IPS-18a (cell line): ENCODE results near the gene SLC2A6.

ENCODE experiments used
- H3K27ac ChIP-seq: one replicate; pipeline ENCODE4 v1.5.1; 2013; ENCODE audit warnings: low read length
- H3K27me3 ChIP-seq: one replicate; pipeline ENCODE4 v1.6.1; 2013; ENCODE audit warnings: mild to moderate bottlenecking, low read length; ENCODE audit not compliant: control insufficient read depth, insufficient read depth
- H3K36me3 ChIP-seq: one replicate; pipeline ENCODE4 v1.6.1; 2013; ENCODE audit warnings: low read depth, low read length; ENCODE audit not compliant: control insufficient read depth
- H3K4me1 ChIP-seq: one replicate; pipeline ENCODE4 v1.6.1; 2013; ENCODE audit warnings: low read depth, low read length; ENCODE audit not compliant: control insufficient read depth
- H3K4me3 ChIP-seq: one replicate; pipeline ENCODE4 v1.5.1; 2013; ENCODE audit warnings: low read length
- H3K9ac ChIP-seq: one replicate; pipeline ENCODE4 v1.6.1; 2013; ENCODE audit warnings: mild to moderate bottlenecking, low read length, moderate library complexity
- H3K9me3 ChIP-seq: one replicate; pipeline ENCODE4 v1.6.1; 2013; ENCODE audit warnings: low read depth, low read length; ENCODE audit not compliant: control insufficient read depth

Gene SLC2A6

DNA sequence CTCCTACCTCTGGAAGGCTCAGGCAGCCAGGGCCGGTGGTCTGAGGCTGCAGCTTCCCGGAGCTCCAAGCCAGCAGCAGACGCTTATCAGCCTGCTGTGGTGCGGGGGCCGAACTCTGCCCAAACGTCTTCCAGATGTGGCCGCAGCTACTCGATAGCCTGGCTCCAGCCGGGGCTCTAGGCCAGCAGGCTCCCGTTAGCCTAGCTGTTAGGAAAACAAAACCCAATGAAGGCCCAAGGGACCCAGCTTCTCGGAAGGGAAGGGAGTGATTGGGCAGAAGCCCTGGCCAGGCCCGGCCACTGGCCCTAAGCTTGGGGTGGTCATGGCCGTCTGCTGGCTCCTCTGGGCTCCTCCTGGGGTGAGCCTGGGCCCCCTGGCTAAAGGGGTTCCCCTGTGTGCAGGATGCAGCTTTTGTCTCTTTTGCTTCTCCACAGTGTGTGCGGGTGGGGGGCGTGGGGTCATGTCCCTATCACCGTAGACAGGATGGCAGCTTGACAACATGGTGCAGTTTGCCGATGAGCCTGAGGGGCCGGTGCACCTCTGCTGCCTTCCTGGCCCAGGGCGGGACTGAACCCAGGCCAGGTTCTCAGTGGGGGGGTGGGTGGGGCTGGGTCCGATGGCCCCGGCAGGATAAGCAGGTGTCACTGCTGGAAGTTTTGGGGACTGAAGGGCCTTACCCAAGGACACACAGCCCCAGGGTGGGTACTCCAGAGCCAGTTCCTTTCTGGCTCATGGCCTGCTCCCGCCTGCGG lies 27.2 kb upstream of the SLC2A6 start:
- peaks cover 14% of the 10 kb centered on the region for H3K4me1 ChIP-seq
- no peaks in the 10 kb centered on the region for H3K9me3 ChIP-seq
- H3K27me3 ChIP-seq, result no peaks in the 10 kb centered on the region
- H3K27ac ChIP-seq, result no peak overlapping the region
- no peak overlapping the region for H3K4me3 ChIP-seq
- no peak overlapping the region for H3K9ac ChIP-seq
- no peaks in the 10 kb centered on the region for H3K36me3 ChIP-seq

DNA sequence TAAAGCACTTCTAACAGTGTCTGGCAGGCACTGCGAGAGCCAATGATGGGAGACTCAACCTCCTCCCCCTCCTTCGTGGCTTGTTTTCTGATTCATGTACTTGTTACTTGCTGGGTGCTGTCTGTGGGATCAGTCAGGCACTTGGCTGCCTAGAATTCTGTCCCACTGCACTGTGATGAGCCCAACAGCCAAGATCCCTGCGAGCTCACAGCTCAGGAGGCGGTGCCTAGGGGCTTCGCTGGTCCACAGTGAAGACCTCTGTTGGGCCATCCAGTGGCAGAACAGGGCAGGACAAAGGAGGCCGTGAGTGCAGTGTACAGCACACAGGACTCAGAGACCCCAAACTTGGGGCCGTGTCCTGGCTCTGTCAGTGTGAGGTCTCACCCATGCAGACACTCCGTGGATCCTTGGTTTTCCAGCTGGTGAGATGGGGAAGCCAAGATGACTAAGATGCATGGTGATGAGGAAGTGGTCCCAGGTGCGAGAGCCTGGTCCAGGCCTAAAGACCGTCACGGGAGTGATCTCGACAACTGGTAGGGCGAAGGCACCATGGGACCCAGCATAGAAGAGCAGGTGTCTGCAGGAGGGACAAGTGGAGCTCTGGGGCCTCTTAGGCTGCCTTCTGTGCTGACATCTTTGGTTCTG lies 26.4 kb upstream of the SLC2A6 start:
- Histone ChIP-seq H3K9ac (no peak overlapping the region), H3K27ac (no peak overlapping the region), H3K9me3 (no peaks in the 10 kb centered on the region), H3K27me3 (no peaks in the 10 kb centered on the region), H3K4me3 (no peak overlapping the region), H3K36me3 (no peaks in the 10 kb centered on the region), H3K4me1 (peaks cover 14% of the 10 kb centered on the region)

DNA sequence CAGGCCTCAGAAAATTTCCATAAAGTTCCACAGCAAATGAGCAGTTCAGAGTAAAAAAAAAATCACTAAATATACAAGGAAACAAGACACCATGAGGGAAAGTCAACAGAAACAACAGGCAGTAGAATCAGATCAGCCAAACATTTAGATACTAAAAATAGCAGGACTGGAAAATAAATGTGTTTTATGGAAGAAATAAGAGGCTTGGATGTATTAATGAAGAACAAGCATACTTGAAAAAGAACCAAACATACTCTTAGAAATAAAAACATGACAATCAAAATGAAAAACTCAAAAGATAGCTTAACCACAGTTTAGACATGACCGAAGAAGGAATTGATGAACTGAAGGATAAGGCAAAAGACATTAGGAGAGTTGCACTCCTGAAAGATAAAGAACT lies 23.2 kb upstream of the SLC2A6 start:
- Histone ChIP-seq H3K27ac (no peak overlapping the region), H3K9ac (no peak overlapping the region), H3K27me3 (no peaks in the 10 kb centered on the region), H3K36me3 (no peaks in the 10 kb centered on the region), H3K4me1 (no peaks in the 10 kb centered on the region), H3K9me3 (no peaks in the 10 kb centered on the region), H3K4me3 (no peak overlapping the region)

DNA sequence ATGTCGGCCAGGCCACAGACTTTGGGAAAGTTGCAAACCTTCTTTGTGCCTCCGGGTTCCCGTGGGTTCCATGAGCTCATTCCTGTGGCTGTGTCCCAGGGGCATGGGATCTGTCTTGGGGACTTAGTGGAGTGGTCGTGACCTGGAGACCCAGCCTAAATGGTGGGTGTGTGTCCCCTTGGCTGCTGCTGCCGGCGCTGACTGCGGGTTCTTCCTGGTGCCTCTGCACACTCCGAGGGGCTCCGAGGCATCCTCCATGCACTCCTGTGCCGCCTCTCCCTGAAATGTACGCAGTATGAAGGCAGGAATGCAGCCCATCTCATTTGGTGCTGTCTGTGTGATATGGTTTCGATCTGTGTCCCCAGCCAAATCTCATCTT lies 21.0 kb upstream of the SLC2A6 start:
- Histone ChIP-seq H3K4me3 (no peak overlapping the region), H3K9me3 (no peaks in the 10 kb centered on the region), H3K27me3 (no peaks in the 10 kb centered on the region), H3K4me1 (no peaks in the 10 kb centered on the region), H3K27ac (no peak overlapping the region), H3K9ac (no peak overlapping the region), H3K36me3 (no peaks in the 10 kb centered on the region)

GRCh38 chr9:133499132-133499891 lies 20.4 kb upstream of the SLC2A6 start:
- Histone ChIP-seq H3K4me3 (no peak overlapping the region), H3K36me3 (no peaks in the 10 kb centered on the region), H3K27ac (no peak overlapping the region), H3K9me3 (no peaks in the 10 kb centered on the region), H3K27me3 (no peaks in the 10 kb centered on the region), H3K4me1 (no peaks in the 10 kb centered on the region), H3K9ac (no peak overlapping the region)

GRCh38 chr9:133496861-133497842 lies 18.3 kb upstream of the SLC2A6 start:
- no peaks in the 10 kb centered on the region for H3K4me1 ChIP-seq
- no peak overlapping the region for H3K9ac ChIP-seq
- no peaks in the 10 kb centered on the region for H3K27me3 ChIP-seq
- no peak overlapping the region for H3K27ac ChIP-seq
- H3K4me3 ChIP-seq, result no peak overlapping the region
- H3K9me3 ChIP-seq, result no peaks in the 10 kb centered on the region
- H3K36me3 ChIP-seq, result no peaks in the 10 kb centered on the region

- no peaks in the 10 kb centered on the region for H3K4me1 ChIP-seq
- H3K36me3 ChIP-seq, result no peaks in the 10 kb centered on the region
- H3K9ac ChIP-seq, result no peak overlapping the region
- no peaks in the 10 kb centered on the region for H3K9me3 ChIP-seq
- no peak overlapping the region for H3K4me3 ChIP-seq
- H3K27me3 ChIP-seq, result no peaks in the 10 kb centered on the region
- no peak overlapping the region for H3K27ac ChIP-seq
These were observed 16.7 kb upstream of the SLC2A6 start for GRCh38 chr9:133495327-133496293.

DNA sequence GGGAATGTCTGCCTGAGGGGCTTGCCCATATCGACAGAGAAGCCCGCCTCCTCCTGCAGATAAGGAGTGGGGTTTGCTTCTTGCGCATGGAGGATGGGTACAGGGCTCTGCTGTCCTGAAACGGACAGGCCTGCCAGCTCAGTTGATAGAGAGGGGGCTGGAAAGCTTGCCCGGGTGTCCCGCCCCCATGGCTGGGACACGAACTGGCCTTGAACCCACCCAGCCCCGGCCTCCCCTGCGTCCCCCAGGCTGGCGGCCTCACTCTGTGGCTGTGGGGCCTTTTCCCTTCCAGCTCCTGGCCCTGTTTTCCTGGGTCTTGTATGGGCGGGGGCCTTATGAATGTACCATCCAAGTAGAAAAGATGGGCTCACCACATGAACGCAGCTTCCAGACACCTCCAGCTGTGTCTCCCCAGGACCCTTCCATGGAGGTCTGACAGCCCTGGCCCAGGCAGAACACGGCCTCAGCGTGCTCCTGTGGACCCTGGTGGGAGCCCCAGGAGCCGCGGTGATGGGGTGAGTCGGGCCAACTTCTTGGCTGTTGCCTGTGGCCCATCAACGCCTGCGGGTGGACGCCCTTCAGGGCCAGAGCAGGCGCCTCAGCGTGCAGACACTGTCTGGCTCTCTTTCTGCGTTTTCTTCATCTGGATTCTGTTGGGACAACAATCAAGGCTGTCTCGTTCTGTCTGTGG lies 15.9 kb upstream of the SLC2A6 start:
- no peaks in the 10 kb centered on the region for H3K27me3 ChIP-seq
- no peaks in the 10 kb centered on the region for H3K36me3 ChIP-seq
- H3K27ac ChIP-seq, result no peak overlapping the region
- no peak overlapping the region for H3K9ac ChIP-seq
- no peaks in the 10 kb centered on the region for H3K9me3 ChIP-seq
- no peaks in the 10 kb centered on the region for H3K4me1 ChIP-seq
- H3K4me3 ChIP-seq, result no peak overlapping the region

- Histone ChIP-seq H3K27ac (no peak overlapping the region), H3K4me1 (no peaks in the 10 kb centered on the region), H3K4me3 (no peak overlapping the region), H3K36me3 (no peaks in the 10 kb centered on the region), H3K9me3 (no peaks in the 10 kb centered on the region), H3K9ac (no peak overlapping the region), H3K27me3 (no peaks in the 10 kb centered on the region)
These were observed 15.1 kb upstream of the SLC2A6 start for GRCh38 chr9:133493845-133494540.
